ENCODE data around the gene S100A2. TPM values are rescaled to one million over a fixed set of nuclear protein-coding genes. Genes with fewer than 3 reads are reported as not detected.
A peak's percentile ranks its signal among the peaks of the same experiment; 100 is the strongest.

S100A2 gene
- total RNA-seq, 1 donor from 2014 or later = not detected

DNA sequence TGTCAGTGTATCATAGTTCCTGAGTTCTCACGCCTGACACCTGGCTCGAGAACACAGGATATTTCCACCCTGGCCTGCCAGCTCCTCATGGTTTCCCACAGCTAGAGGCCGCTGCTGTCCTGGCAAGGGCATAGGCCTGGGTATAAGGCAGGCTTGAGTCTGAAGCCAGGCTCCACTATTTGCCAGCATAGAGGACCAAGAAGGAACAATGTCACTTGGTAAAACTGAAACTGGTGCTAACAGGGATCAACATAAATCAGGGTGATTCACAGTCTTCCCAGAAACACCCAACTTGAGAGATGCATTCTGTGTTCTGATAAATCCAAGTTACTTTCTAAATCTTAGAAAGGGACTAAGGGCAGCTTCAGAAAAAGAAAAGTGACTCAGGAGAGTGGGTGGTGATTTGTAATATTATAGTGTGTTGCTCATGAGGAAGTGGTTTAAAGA lies 6.9 kb upstream of the S100A2 start:
- Mint-ChIP-seq H3K4me1 (peaks cover 37% of the 10 kb centered on the region), H3K9me3 (no peaks in the 10 kb centered on the region), H3K36me3 (ENCODE audit: low read depth) (no peaks in the 10 kb centered on the region), H3K27ac (ENCODE audit: unreplicated experiment) (no peak overlapping the region), H3K27me3 (ENCODE audit: low read depth) (no peaks in the 10 kb centered on the region), H3K4me3 (no peak overlapping the region)
- DNase-seq (ENCODE audit: low read depth, low spot score) = peak; percentile 36
- TF ChIP-seq, protein P1, sequence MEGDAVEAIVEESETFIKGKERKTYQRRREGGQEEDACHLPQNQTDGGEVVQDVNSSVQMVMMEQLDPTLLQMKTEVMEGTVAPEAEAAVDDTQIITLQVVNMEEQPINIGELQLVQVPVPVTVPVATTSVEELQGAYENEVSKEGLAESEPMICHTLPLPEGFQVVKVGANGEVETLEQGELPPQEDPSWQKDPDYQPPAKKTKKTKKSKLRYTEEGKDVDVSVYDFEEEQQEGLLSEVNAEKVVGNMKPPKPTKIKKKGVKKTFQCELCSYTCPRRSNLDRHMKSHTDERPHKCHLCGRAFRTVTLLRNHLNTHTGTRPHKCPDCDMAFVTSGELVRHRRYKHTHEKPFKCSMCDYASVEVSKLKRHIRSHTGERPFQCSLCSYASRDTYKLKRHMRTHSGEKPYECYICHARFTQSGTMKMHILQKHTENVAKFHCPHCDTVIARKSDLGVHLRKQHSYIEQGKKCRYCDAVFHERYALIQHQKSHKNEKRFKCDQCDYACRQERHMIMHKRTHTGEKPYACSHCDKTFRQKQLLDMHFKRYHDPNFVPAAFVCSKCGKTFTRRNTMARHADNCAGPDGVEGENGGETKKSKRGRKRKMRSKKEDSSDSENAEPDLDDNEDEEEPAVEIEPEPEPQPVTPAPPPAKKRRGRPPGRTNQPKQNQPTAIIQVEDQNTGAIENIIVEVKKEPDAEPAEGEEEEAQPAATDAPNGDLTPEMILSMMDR (conservative IDR thresholded peaks at IDR 0.05) = peak; percentile 62

DNA sequence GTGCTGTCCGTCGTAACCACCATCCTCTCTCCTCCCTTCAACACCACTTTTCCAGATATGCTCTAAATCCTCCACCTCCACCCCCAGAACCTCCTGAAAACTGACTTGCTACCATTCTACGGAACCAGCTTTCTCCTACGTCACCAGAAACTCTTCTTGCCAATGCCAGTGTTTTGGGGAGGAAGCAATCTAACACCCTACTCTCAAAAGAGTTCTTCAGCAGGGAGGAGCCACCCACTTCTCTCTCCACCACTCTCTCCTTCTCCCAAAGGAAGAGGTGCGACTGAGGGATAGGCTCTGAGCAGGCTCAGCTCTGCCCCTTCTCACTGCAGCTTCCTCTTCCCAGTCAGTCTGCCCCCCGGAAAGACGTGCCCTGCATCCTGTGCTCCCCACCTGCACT lies 6.1 kb upstream of the S100A2 start:
- Mint-ChIP-seq H3K4me1 (peaks cover 44% of the 10 kb centered on the region), H3K27me3 (ENCODE audit: low read depth) (no peaks in the 10 kb centered on the region), H3K27ac (ENCODE audit: unreplicated experiment) (no peak overlapping the region), H3K9me3 (no peaks in the 10 kb centered on the region), H3K36me3 (ENCODE audit: low read depth) (no peaks in the 10 kb centered on the region), H3K4me3 (no peak overlapping the region)
- no peak for DNase-seq (ENCODE audit: low read depth, low spot score)
- TF ChIP-seq, protein P1 (conservative IDR thresholded peaks at IDR 0.05) = no peak

DNA sequence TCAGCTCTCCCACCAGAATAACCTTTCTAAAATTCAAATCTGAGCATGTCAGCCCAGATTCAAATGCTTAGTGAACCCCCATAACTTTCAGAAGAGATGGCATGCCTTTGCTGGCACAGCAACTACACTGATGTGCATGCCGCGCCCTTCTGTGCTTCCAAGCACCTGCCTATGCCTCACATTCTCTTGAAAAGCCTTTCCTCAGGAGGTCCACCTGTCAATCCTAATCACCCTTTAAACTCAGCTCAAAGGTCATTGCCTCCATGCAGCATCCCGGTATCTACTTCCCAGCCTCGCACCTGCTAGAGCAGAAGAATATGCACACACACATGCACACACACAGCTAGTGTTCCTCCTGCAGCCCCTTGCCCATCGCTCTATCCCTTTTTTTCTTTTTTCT lies 5.2 kb upstream of the S100A2 start:
- TF ChIP-seq, protein P1 (conservative IDR thresholded peaks at IDR 0.05) = no peak
- Mint-ChIP-seq H3K4me1 (peaks cover 53% of the 10 kb centered on the region), H3K36me3 (ENCODE audit: low read depth) (no peaks in the 10 kb centered on the region), H3K9me3 (no peaks in the 10 kb centered on the region), H3K27me3 (ENCODE audit: low read depth) (no peaks in the 10 kb centered on the region), H3K4me3 (no peak overlapping the region), H3K27ac (ENCODE audit: unreplicated experiment) (peak overlapping the region; percentile 43)
- no peak for DNase-seq (ENCODE audit: low read depth, low spot score)

DNA sequence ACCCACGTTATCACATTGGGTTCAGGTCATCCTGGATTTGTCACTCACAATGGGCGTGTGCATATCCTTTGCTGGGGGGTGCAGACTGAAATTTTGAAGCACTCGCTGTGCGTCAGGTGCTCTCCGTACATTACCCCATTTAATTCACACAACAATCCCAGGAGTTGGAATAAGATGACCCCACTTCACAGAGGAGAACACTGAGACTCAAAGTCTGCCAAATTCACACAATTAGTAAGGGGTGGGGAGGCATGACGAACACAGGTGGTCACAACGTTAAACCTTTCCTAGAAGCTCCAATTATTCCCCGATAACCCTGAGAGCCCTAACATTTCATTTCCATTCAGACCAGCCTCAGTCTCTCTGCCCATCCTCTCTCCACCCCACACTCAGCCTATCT lies 3.8 kb upstream of the S100A2 start:
- H3K27ac Mint-ChIP-seq (ENCODE audit: unreplicated experiment) = no peak overlapping the region

DNA sequence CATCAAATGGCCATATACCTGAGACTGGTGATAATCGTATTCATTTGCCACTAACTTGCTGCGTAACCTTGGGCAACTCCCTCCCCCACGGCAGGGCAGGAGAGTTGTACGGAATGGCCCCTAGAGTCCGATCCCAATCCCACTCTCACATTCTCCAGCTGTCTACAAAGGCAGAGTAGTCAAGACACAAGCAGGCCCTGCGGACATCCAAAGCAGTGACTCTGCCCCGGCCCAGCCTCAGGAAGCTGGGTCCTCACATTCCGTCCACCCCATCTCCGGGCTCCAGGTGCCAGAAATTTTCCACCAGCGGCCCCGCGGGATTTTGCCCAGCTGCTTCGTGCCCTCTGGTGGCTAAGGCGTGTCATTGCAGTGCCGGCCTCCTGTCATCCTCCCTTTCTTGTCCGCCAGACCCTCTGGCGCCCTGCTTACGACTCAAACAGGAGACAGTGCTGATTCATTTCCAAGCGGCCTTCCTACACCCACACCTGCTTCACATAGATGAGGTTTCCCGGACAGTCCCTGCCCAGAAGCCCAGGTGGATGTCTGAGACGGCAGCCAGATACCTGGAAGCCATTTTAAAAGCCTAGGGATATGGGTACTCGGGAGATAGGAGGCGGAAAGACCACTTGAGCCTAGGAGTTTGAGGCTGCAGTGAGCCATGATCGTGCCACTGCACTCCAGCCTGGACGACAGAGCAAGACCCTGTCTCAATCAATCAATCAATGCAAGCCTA lies 2.9 kb upstream of the S100A2 start:
- Mint-ChIP-seq H3K27me3 (ENCODE audit: low read depth) (no peaks in the 10 kb centered on the region), H3K36me3 (ENCODE audit: low read depth) (no peaks in the 10 kb centered on the region), H3K4me3 (peak overlapping the region; percentile 71), H3K27ac (ENCODE audit: unreplicated experiment) (peak overlapping the region; percentile 97), H3K9me3 (no peaks in the 10 kb centered on the region), H3K4me1 (peaks cover 56% of the 10 kb centered on the region)
- TF ChIP-seq, protein P1 (conservative IDR thresholded peaks at IDR 0.05) = peak; percentile 99
- DNase-seq (ENCODE audit: low read depth, low spot score) = peak; percentile 96

More for the DNA sequence above, 3.8 kb upstream of the S100A2 start:
- no peak for DNase-seq (ENCODE audit: low read depth, low spot score)
- Mint-ChIP-seq H3K27me3 (ENCODE audit: low read depth) (no peaks in the 10 kb centered on the region), H3K4me1 (peaks cover 56% of the 10 kb centered on the region), H3K9me3 (no peaks in the 10 kb centered on the region), H3K4me3 (no peak overlapping the region), H3K36me3 (ENCODE audit: low read depth) (no peaks in the 10 kb centered on the region)
- TF ChIP-seq, protein P1 (conservative IDR thresholded peaks at IDR 0.05) = no peak

Data from neural crest cell (in vitro differentiated cells).